HepG2 (cell line): ENCODE measurements around the gene PPFIA4. TPM values are rescaled to one million over a fixed set of nuclear protein-coding genes. Genes with fewer than 3 reads are reported as not detected.

Experiments
- ATAC-seq: fragments of 200-7000 bp; cut with Tn5 transposase; 3 replicates; pipeline ENCODE4 v1.9.1; 2020; ENCODE audit warnings: mild to moderate bottlenecking, moderate library complexity
- BruUV-seq: library from RNA; stranded (reverse); fragments of 400-500 nt; replicated peaks from 2 replicates; lab custom pipeline; 2021; lab: Mats Ljungman, UMichigan
- CTCF ChIA-PET: fragments of 300-600 bp; formaldehyde crosslinking; extraction: SDS; loops from one replicate; lab custom pipeline; 2021; ENCODE audit warnings: low total read pairs, inconsistent platforms, low intra/inter-chr PET ratio; lab: Yijun Ruan, JAX
- POLR2A ChIA-PET: fragments of 350-600 bp; sonication (Branson Sonifier 250); formaldehyde crosslinking; loops from one replicate; lab custom pipeline; 2020; ENCODE audit warnings: antibody characterized with exemption, inconsistent platforms; lab: Yijun Ruan, JAX
- DNase-seq: peaks from one replicate; pipeline ENCODE4 v3.0.0-alpha.2; 2015; ENCODE audit warnings: low spot score
- FAIRE-seq: peaks from 3 replicates; lab custom pipeline; 2011; peaks lifted over from hg19 to GRCh38; lab: Jason Lieb, UNC
- H2AFZ ChIP-seq: one replicate; pipeline ENCODE4 v1.6.1; 2011; ENCODE audit warnings: low read length, inconsistent platforms
- H3K27ac ChIP-seq: fragments of 300-600 bp; 3 replicates; pipeline ENCODE4 v1.8.0; 2011; ENCODE audit warnings: mixed run types, mild to moderate bottlenecking, mixed read lengths, low read length, inconsistent platforms; ENCODE audit not compliant: insufficient read depth; ENCODE audit errors: extremely low read length
- H3K27me3 ChIP-seq, 2 experiments: fragments of 200-600 bp in 1 of 2; 2 replicates in 1 of 2; 3 replicates in 1 of 2; pipeline versions ENCODE4 v1.6.0 to v1.8.0; 2011; ENCODE audit warnings: low read length in 2 of 2, mild to moderate bottlenecking in 2 of 2, moderate library complexity in 2 of 2, inconsistent platforms in 1 of 2; ENCODE audit not compliant: insufficient read depth in 2 of 2, control insufficient read depth in 1 of 2
- H3K36me3 ChIP-seq, 2 experiments: fragments of 200-600 bp in 1 of 2; replicated peaks in 1 of 2; 2 replicates in 1 of 2; 3 replicates in 1 of 2; pipeline versions ENCODE4 v1.5.1 to v1.8.0; 2011; ENCODE audit warnings: low read length in 2 of 2, inconsistent platforms in 1 of 2; ENCODE audit not compliant: insufficient read depth in 2 of 2, control insufficient read depth in 1 of 2
- H3K4me1 ChIP-seq: 2 replicates; pipeline ENCODE4 v1.5.1; 2012; ENCODE audit warnings: low read length, inconsistent platforms; ENCODE audit not compliant: insufficient read depth
- H3K4me2 ChIP-seq: 2 replicates; pipeline ENCODE4 v1.6.0; 2011; ENCODE audit warnings: low read depth, low read length, inconsistent platforms
- H3K4me3 ChIP-seq, 3 experiments: fragments of 200-600 bp in 1 of 3; sonication (generic), shearing (Covaris generic) in 1 of 3; replicated peaks in 1 of 3; 2 replicates each; pipeline ENCODE4 v1.5.1; 2011 to 2016; ENCODE audit warnings: low read length in 3 of 3, inconsistent platforms in 2 of 3, low read depth in 2 of 3, mild to moderate bottlenecking in 2 of 3, control low read depth in 1 of 3, mixed read lengths in 1 of 3; ENCODE audit not compliant: insufficient read depth in 1 of 3
- H3K79me2 ChIP-seq: one replicate; pipeline ENCODE4 v1.6.1; 2011; ENCODE audit warnings: low read length, inconsistent platforms; ENCODE audit not compliant: insufficient read depth
- H3K9ac ChIP-seq: 2 replicates; pipeline ENCODE4 v1.6.0; 2011; ENCODE audit warnings: mild to moderate bottlenecking, low read depth, low read length, inconsistent platforms; ENCODE audit not compliant: insufficient read depth
- H3K9me3 ChIP-seq: 2 replicates; pipeline ENCODE4 v1.5.1; 2012; ENCODE audit warnings: mild to moderate bottlenecking, low read length
- H4K20me1 ChIP-seq: 2 replicates; pipeline ENCODE4 v1.6.0; 2011; ENCODE audit warnings: inconsistent platforms, mild to moderate bottlenecking, low read length, moderate library complexity; ENCODE audit not compliant: insufficient read depth
- ZNF552 ChIP-seq: sonication (generic); formaldehyde crosslinking; IDR thresholded peaks from 2 replicates; pipeline ENCODE4 v1.9.0; 2022; ENCODE audit warnings: missing genetic modification reagents, mild to moderate bottlenecking, borderline replicate concordance
- WGBS: methylation state at CpG from one replicate; pipeline ENCODE4 v1.1.6; 2017; ENCODE audit warnings: low lambda C conversion rate; 5-methylcytosine and 5-hydroxymethylcytosine counted together
- in situ Hi-C: cut with HindIII; loops from 2 replicates; pipeline ENCODE4 v1.10.0; 2017; ENCODE audit warnings: low pct_unique_long_range_greater_than_20kb; ENCODE audit not compliant: extremely low pct_ligation_motif_present
- intact Hi-C: fragments of 100-400 bp; cut with micrococcal nuclease; formaldehyde crosslinking; loops from one replicate; pipeline ENCODE4 v1.10.0; 2022; ENCODE audit not compliant: unreplicated experiment
- polyA plus RNA-seq, 8 experiments: library from polyadenylated mRNA; depleted of rRNA in 3 of 8; stranded (reverse) in 7 of 8; unstranded in 1 of 8; fragments of >200 nt; fragmentation: Illumina TruSeq in 4 of 8; extraction: Trizol in 4 of 8; gene quantifications; 2 replicates each; pipeline versions ENCODE4 v1.2.1 to v1.2.3, GENCODE V29; 2011 to 2016; ENCODE audit warnings: low read depth in 4 of 8, missing spikeins in 1 of 8, mixed read lengths in 1 of 8; ENCODE audit not compliant: insufficient read depth in 1 of 8
- total RNA-seq, 5 experiments: library from RNA; depleted of rRNA; stranded (reverse); fragments of >200 nt; fragmentation: Illumina TruSeq; extraction: Trizol; gene quantifications; 2 replicates each; pipeline ENCODE4 v1.2.3, GENCODE V29; 2016; ENCODE audit warnings: low read depth in 1 of 5
- TF ChIP-seq, protein P1 (sequence below), 2 experiments: fragments of 450-650 bp in 1 of 2; sonication (generic) in 1 of 2; formaldehyde crosslinking in 1 of 2; IDR thresholded peaks; 2 replicates each; pipeline versions ENCODE4 v1.6.1 to v1.8.0; 2016 to 2022; ENCODE audit warnings: antibody characterized with exemption in 1 of 2, mild to moderate bottlenecking in 1 of 2, missing genetic modification reagents in 1 of 2

The PPFIA4 gene
- total and polyA plus RNA-seq, 2 of the 13 experiments (the other 11 are each of a cell fraction or from before 2014, with no cell fraction given), result 6.4 TPM; not detected in 1

DNA sequence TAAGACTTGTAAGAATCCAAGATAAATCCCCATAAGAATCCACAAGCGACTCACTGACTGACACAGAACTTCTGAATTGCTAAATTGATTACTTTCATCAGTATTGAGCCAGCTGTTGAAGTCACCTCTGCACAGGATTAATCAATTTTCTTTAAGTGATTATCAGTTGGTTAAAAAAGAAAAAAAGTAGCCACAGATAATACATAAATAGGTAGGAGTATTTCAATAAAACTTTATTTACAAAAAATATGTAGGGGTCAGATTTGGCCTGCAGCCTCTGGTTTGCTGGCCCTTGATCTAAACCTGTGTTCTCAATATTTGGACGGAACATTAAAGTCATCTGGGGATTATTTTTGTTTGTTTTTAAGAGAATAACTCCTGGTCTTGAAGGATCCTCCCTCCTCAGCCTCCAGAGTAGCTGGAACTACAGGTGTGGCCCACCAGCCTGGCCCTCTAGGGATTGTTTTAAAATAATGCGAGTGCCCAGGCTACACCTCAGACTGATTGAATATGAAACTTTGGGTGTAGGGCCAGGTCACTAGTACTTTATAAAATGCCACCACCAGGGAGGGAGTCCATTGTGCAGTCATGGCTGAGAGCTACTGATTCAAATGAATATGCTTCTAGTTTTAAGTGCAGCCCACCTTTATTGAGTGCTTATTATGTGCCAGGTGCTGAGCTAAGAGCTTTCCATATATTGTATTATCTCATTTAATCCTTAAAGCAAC lies 25.9 kb upstream of the PPFIA4 start:
- H3K9me3 ChIP-seq, result no peaks in the 10 kb centered on the region
- ChIA-PET CTCF (no interaction called here), POLR2A (no interaction called here)
- H3K79me2 ChIP-seq, result no peaks in the 10 kb centered on the region
- H3K4me3 ChIP-seq, result no peak overlapping the region
- no peaks in the 10 kb centered on the region for H3K36me3 ChIP-seq
- FAIRE-seq (no peak), DNase-seq (no peak), ATAC-seq (peak; percentile 35; the same call in 2 of the 3 replicates)
- TF ChIP-seq ZNF552 (CRISPR knock-in tag), result no peak
- TF ChIP-seq, protein P1, sequence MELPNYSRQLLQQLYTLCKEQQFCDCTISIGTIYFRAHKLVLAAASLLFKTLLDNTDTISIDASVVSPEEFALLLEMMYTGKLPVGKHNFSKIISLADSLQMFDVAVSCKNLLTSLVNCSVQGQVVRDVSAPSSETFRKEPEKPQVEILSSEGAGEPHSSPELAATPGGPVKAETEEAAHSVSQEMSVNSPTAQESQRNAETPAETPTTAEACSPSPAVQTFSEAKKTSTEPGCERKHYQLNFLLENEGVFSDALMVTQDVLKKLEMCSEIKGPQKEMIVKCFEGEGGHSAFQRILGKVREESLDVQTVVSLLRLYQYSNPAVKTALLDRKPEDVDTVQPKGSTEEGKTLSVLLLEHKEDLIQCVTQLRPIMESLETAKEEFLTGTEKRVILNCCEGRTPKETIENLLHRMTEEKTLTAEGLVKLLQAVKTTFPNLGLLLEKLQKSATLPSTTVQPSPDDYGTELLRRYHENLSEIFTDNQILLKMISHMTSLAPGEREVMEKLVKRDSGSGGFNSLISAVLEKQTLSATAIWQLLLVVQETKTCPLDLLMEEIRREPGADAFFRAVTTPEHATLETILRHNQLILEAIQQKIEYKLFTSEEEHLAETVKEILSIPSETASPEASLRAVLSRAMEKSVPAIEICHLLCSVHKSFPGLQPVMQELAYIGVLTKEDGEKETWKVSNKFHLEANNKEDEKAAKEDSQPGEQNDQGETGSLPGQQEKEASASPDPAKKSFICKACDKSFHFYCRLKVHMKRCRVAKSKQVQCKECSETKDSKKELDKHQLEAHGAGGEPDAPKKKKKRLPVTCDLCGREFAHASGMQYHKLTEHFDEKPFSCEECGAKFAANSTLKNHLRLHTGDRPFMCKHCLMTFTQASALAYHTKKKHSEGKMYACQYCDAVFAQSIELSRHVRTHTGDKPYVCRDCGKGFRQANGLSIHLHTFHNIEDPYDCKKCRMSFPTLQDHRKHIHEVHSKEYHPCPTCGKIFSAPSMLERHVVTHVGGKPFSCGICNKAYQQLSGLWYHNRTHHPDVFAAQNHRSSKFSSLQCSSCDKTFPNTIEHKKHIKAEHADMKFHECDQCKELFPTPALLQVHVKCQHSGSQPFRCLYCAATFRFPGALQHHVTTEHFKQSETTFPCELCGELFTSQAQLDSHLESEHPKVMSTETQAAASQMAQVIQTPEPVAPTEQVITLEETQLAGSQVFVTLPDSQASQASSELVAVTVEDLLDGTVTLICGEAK (IDR thresholded peaks at IDR 0.05), result peak; percentile 30; the same call in 1 of the 2 replicates
- TF ChIP-seq, protein P1 (CRISPR knock-in tag; IDR thresholded peaks at IDR 0.05), result peak; percentile 24; the same call in 1 of the 2 replicates
- intact Hi-C loops (loop anchor here (10.0 kb wide), 1 partner anchor 656 kb away; the partner anchor contains the start of genes PPP1R12B and UBE2T), in situ Hi-C loops (no loop called here)
- no peak overlapping the region for H3K27ac ChIP-seq
- H3K27me3 ChIP-seq, result peaks cover 0 to 5% of the 10 kb centered on the region in 2 experiments; a peak in 2 of 5 replicates
- H3K9ac ChIP-seq, result no peak overlapping the region
- 41% methylated on average over 3 of the region's 3 CpGs for WGBS
- H3K4me2 ChIP-seq, result no peak overlapping the region
- BruUV-seq, result no TSS peak
- peaks cover 28% of the 10 kb centered on the region for H3K4me1 ChIP-seq
- H2AFZ ChIP-seq, result no peak overlapping the region
- no peaks in the 10 kb centered on the region for H4K20me1 ChIP-seq
